ENCODE measurements around the gene MTHFD2. TPM values are rescaled to one million over a fixed set of nuclear protein-coding genes. Genes with fewer than 3 reads are reported as not detected.

Gene MTHFD2
- total RNA-seq, 2 donors from 2014 or later: 12.9 to 15.8 TPM

- Histone ChIP-seq H3K27ac (no peak overlapping the region), H3K4me3 (no peak overlapping the region), H3K27me3 (no peaks in the 10 kb centered on the region), H3K36me3 (no peaks in the 10 kb centered on the region), H3K9me3 (no peaks in the 10 kb centered on the region), H3K4me1 (no peaks in the 10 kb centered on the region)
- peak; percentile 28 to 67 for TF ChIP-seq CTCF (IDR thresholded peaks at IDR 0.05)
- no peak for DNase-seq (ENCODE audit: low spot score)
These were observed 62.9 kb downstream of the MTHFD2 start for GRCh38 chr2:74261204-74261864.

DNA sequence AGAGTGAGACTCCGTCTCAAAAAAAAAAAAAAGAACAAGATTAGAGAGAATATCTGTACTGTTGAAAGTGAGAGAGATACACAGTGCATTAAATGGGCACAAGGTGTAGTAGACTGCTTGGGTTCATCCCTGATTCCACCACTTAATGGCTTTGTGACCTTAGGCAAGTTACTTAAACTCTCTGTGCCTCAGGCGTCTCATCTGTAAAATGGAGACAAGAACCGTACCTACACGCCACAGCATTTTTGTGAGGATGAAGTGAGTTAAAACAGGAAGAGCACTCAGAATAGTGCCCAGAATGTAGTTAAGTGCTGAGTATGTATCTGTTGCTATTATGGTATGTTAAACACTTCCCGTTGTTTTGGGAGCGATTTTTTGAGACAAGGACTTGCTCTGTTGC lies 64.3 kb downstream of the MTHFD2 start:
- Histone ChIP-seq H3K4me3 (no peak overlapping the region), H3K27me3 (no peaks in the 10 kb centered on the region), H3K4me1 (no peaks in the 10 kb centered on the region), H3K36me3 (no peaks in the 10 kb centered on the region), H3K9me3 (no peaks in the 10 kb centered on the region), H3K27ac (no peak overlapping the region)
- TF ChIP-seq CTCF (IDR thresholded peaks at IDR 0.05): no peak
- DNase-seq (ENCODE audit: low spot score): no peak

DNA sequence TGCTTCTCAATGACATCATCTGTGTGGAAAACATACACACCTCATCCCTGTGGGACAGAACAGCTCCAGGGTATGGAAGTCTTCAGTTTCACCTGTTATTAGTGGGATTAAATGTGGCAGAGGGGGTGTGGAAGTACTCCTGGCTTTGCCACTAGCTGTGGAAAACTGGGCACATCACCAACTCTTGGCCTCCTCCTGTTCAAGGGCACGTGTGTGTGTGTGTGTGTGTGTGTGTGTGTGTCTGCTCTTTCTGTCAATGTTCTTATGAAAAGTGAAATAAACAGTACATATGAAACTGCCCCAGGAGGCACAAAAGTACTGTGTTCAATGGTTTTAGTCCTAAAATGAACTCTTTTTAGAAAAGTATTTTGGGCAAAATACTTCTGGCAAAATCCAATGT lies 65.9 kb downstream of the MTHFD2 start:
- no peaks in the 10 kb centered on the region for H3K9me3 ChIP-seq
- DNase-seq (ENCODE audit: low spot score): no peak
- no peaks in the 10 kb centered on the region for H3K27me3 ChIP-seq
- no peak overlapping the region for H3K27ac ChIP-seq
- H3K4me1 ChIP-seq: no peaks in the 10 kb centered on the region
- no peak overlapping the region for H3K4me3 ChIP-seq
- no peak for TF ChIP-seq CTCF (IDR thresholded peaks at IDR 0.05)
- H3K36me3 ChIP-seq: no peaks in the 10 kb centered on the region

- no peaks in the 10 kb centered on the region for H3K36me3 ChIP-seq
- no peaks in the 10 kb centered on the region for H3K9me3 ChIP-seq
- H3K27me3 ChIP-seq: no peaks in the 10 kb centered on the region
- H3K4me1 ChIP-seq: no peaks in the 10 kb centered on the region
- TF ChIP-seq CTCF (IDR thresholded peaks at IDR 0.05): peak in 1 of 2 donors; percentile 30
- H3K27ac ChIP-seq: no peak overlapping the region
- H3K4me3 ChIP-seq: no peak overlapping the region
- no peak for DNase-seq (ENCODE audit: low spot score)
These were observed 68.7 kb downstream of the MTHFD2 start for GRCh38 chr2:74267068-74267467.

Other genes starting within 250 kb of the MTHFD2 start
- gene TET3, start 213.7 kb upstream of the MTHFD2 start, total RNA-seq: 1 to 10 TPM; 1.9 to 3.9 TPM
- 100 to 1,000 TPM in 1 of 2 donors, 10 to 100 TPM in 1; 60.4 to 174 TPM for gene BOLA3, start 50.7 kb upstream of the MTHFD2 start, total RNA-seq
- 10 to 100 TPM; 47.8 TPM for gene MOB1A, start 19.7 kb upstream of the MTHFD2 start, total RNA-seq
- 1 to 10 TPM in 1 of 2 donors, under 1 TPM in 1; 0.28 to 1.3 TPM for gene SLC4A5, start 144.8 kb downstream of the MTHFD2 start, total RNA-seq
- 100 to 1,000 TPM in 1 of 2 donors, 10 to 100 TPM in 1; 86.5 to 102 TPM for gene DCTN1, start 181.7 kb downstream of the MTHFD2 start, total RNA-seq
- 1 to 10 TPM in 1 of 2 donors, under 1 TPM in 1; 0.94 to 1.0 TPM for gene C2orf81, start 223.0 kb downstream of the MTHFD2 start, total RNA-seq
- 1 to 10 TPM in 1 of 2 donors, under 1 TPM in 1; 0.67 to 7.5 TPM for gene WDR54, start 223.1 kb downstream of the MTHFD2 start, total RNA-seq
- gene RTKN, start 243.3 kb downstream of the MTHFD2 start, total RNA-seq: 10 to 100 TPM; 10.4 to 15.3 TPM

Measured in right atrium auricular region (tissue), 2 donors.